Transverse colon (tissue), 4 donors: ENCODE results near the gene SEL1L3. TPM values are rescaled to one million over a fixed set of nuclear protein-coding genes. Genes with fewer than 3 reads are reported as not detected.

ENCODE experiments used
- DNase-seq: peaks from one replicate; pipeline ENCODE4 v3.0.0-alpha.2; 2019
- H3K27ac ChIP-seq, 4 donors: fragments of 200-600 bp; sonication (generic); 2 replicates each; pipeline ENCODE4 v1.5.1; 2016 to 2018; ENCODE audit warnings: inconsistent platforms in 4 of 4
- H3K27me3 ChIP-seq: fragments of 200-600 bp; sonication (generic); 2 replicates; pipeline ENCODE4 v1.5.1; 2017; ENCODE audit warnings: inconsistent platforms
- H3K36me3 ChIP-seq, 4 donors: fragments of 200-600 bp; sonication (generic); 2 replicates each; pipeline ENCODE4 v1.5.1; 2017 to 2019; ENCODE audit warnings: inconsistent platforms in 4 of 4
- H3K4me1 ChIP-seq, 4 donors: fragments of 200-600 bp; sonication (generic); 2 replicates each; pipeline ENCODE4 v1.5.1; 2017 to 2020; ENCODE audit warnings: inconsistent platforms in 4 of 4
- H3K4me3 ChIP-seq, 4 donors: fragments of 200-600 bp; sonication (generic); 1 replicate in 1 of 4; 2 replicates in 3 of 4; pipeline versions ENCODE4 v1.5.1 to v1.6.1; 2017 to 2019; ENCODE audit warnings: inconsistent platforms in 4 of 4
- H3K9me3 ChIP-seq, 2 donors: fragments of 200-600 bp; sonication (generic); 2 replicates each; pipeline ENCODE4 v1.5.1; 2017 to 2019; ENCODE audit warnings: inconsistent platforms in 2 of 2
- CTCF ChIP-seq, 5 experiments: fragments of 200-600 bp in 3 of 5; fragments of 450-650 bp in 2 of 5; sonication (generic) in 3 of 5; IDR thresholded peaks; 1 replicate in 2 of 5; 2 replicates in 3 of 5; pipeline ENCODE4 v1.5.1; 2016 to 2017; ENCODE audit warnings: antibody characterized with exemption in 5 of 5, inconsistent platforms in 3 of 5, mild to moderate bottlenecking in 2 of 5, moderate library complexity in 1 of 5
- EP300 ChIP-seq: sonication (generic); formaldehyde crosslinking; IDR thresholded peaks from one replicate; pipeline ENCODE4 v1.6.1; 2017; ENCODE audit warnings: antibody characterized with exemption, low read depth
- POLR2A ChIP-seq: fragments of 450-650 bp; IDR thresholded peaks from one replicate; pipeline ENCODE4 v1.6.1; 2016; ENCODE audit warnings: antibody characterized with exemption, mild to moderate bottlenecking, moderate library complexity
- POLR2AphosphoS5 ChIP-seq, 3 donors: sonication (generic); formaldehyde crosslinking; IDR thresholded peaks; one replicate each; pipeline ENCODE4 v1.6.1; 2016; ENCODE audit warnings: antibody characterized with exemption in 3 of 3
- WGBS, 2 donors: methylation state at CpG; one replicate each; pipeline ENCODE4 v1.1.5; 2018; ENCODE audit warnings: low coverage in 1 of 2; 5-methylcytosine and 5-hydroxymethylcytosine counted together
- in situ Hi-C, 4 donors: fragments of 200-750 bp; cut with MboI; loops; one replicate each; pipeline versions ENCODE4 v1.15.0 to v1.15.1; 2017; ENCODE audit warnings: low sequenced_read_pairs in 3 of 4, low pct_ligation_motif_present in 1 of 4, low pct_unique_long_range_greater_than_20kb in 1 of 4
- intact Hi-C: fragments of 100-400 bp; cut with DNase I; formaldehyde crosslinking; loops from one replicate; pipeline ENCODE4 v1.15.1; 2023; ENCODE audit warnings: low total_unique reads
- total RNA-seq, 4 donors: library from RNA; depleted of rRNA; stranded (reverse); fragments of >200 nt; gene quantifications; one replicate each; pipeline ENCODE4 v1.1.0, GENCODE V29; 2016

SEL1L3 gene
- total RNA-seq, 4 donors from 2014 or later, result 51.3 to 128 (median 98.3) TPM

DNA sequence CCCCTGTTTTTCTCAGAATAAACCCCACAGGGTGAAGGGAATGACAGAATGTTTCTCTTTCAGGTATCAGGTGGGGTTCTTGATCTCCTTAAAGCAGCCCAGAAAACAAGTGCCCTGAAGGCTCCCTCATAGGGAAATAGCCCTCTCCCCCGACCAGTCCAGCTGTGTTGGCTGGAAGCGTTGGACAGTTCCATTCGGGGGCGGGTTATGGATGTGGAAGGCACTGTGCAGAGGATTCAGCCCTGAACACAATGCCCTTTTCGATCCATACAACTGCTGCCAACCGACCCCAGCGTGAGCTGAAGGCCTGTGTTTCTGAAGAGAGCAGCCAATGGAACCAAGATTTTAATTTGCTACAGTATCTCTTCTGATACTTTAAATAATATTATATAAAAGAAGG, 41.5 kb downstream of the SEL1L3 start:
- peaks cover 0 to 25% (median 4%) of the 10 kb centered on the region in 4 donors for H3K36me3 ChIP-seq
- intact Hi-C loops (no loop called here), in situ Hi-C loops (no loop called here)
- WGBS, 2 donors, result 97% methylated on average over 7 of the region's 7 CpGs; no CpG with 5 or more reads in 1 of the 2 donors
- H3K27ac ChIP-seq, result no peak overlapping the region
- no peaks in the 10 kb centered on the region for H3K9me3 ChIP-seq
- no peaks in the 10 kb centered on the region for H3K4me1 ChIP-seq
- no peak for DNase-seq
- no peak overlapping the region for H3K4me3 ChIP-seq
- H3K27me3 ChIP-seq, result no peaks in the 10 kb centered on the region
- no peak for TF ChIP-seq POLR2A
- TF ChIP-seq EP300, result no peak
- no peak for TF ChIP-seq CTCF (IDR thresholded peaks at IDR 0.05)
- no peak for TF ChIP-seq POLR2AphosphoS5 (IDR thresholded peaks at IDR 0.05)

- Histone ChIP-seq H3K4me3 (no peak overlapping the region), H3K27me3 (no peaks in the 10 kb centered on the region), H3K27ac (no peak overlapping the region), H3K9me3 (no peaks in the 10 kb centered on the region), H3K36me3 (peaks cover 0 to 25% (median 4%) of the 10 kb centered on the region in 4 donors), H3K4me1 (peaks cover 0 to 3% (median 0%) of the 10 kb centered on the region in 4 donors)
- no peak for DNase-seq
- TF ChIP-seq POLR2A (no peak), POLR2AphosphoS5 (IDR thresholded peaks at IDR 0.05) (no peak), EP300 (no peak), CTCF (IDR thresholded peaks at IDR 0.05) (no peak)
- intact Hi-C loops (no loop called here), in situ Hi-C loops (no loop called here)
- WGBS, 2 donors, result 83 to 93% methylated on average over 1 to 4 of the region's 4 CpGs
These were observed 43.9 kb downstream of the SEL1L3 start for GRCh38 chr4:25818876-25819275.

GRCh38 chr4:25818371-25818871, 44.4 kb downstream of the SEL1L3 start:
- 88 to 97% methylated on average over 2 of the region's 2 CpGs for WGBS, 2 donors
- no peaks in the 10 kb centered on the region for H3K27me3 ChIP-seq
- intact Hi-C loops (no loop called here), in situ Hi-C loops (no loop called here)
- H3K4me1 ChIP-seq, result peaks cover 0 to 7% (median 0%) of the 10 kb centered on the region in 4 donors
- H3K27ac ChIP-seq, result no peak overlapping the region
- TF ChIP-seq POLR2A (no peak), CTCF (IDR thresholded peaks at IDR 0.05) (no peak), EP300 (no peak), POLR2AphosphoS5 (IDR thresholded peaks at IDR 0.05) (no peak)
- peaks cover 0 to 25% (median 4%) of the 10 kb centered on the region in 4 donors for H3K36me3 ChIP-seq
- DNase-seq, result no peak
- no peaks in the 10 kb centered on the region for H3K9me3 ChIP-seq
- H3K4me3 ChIP-seq, result no peak overlapping the region

GRCh38 chr4:25817059-25817681, 45.6 kb downstream of the SEL1L3 start:
- Histone ChIP-seq H3K27ac (no peak overlapping the region), H3K27me3 (no peaks in the 10 kb centered on the region), H3K36me3 (peaks cover 0 to 25% (median 4%) of the 10 kb centered on the region in 4 donors), H3K9me3 (no peaks in the 10 kb centered on the region), H3K4me1 (peaks cover 0 to 7% (median 0%) of the 10 kb centered on the region in 4 donors), H3K4me3 (no peak overlapping the region)
- in situ Hi-C loops, result no loop called here
- intact Hi-C loops, result no loop called here
- TF ChIP-seq POLR2A (no peak), CTCF (IDR thresholded peaks at IDR 0.05) (no peak), EP300 (no peak), POLR2AphosphoS5 (IDR thresholded peaks at IDR 0.05) (no peak)
- DNase-seq, result no peak
- 82% methylated on average over 8 of the region's 8 CpGs; no CpG with 5 or more reads in 1 of the 2 donors for WGBS, 2 donors
